ENCODE results near the gene AQP1.

Gene AQP1

GRCh38 chr7:30911561-30911969 lies at the start of gene AQP1:
Gene AQP1 (plus strand): TSS chr7:30911853. CDS start chr7:30911910, 57 bp downstream.
- DNase-seq, result no peak

- no peak for DNase-seq
These were observed 48.5 kb upstream of the AQP1 start for GRCh38 chr7:30862995-30863705.

- no peak for DNase-seq
These were observed 48.0 kb upstream of the AQP1 start for GRCh38 chr7:30863706-30864035.

- no peak for DNase-seq
These were observed 47.6 kb upstream of the AQP1 start for GRCh38 chr7:30864101-30864500.

GRCh38 chr7:30865076-30865475 lies 46.6 kb upstream of the AQP1 start:
- DNase-seq, result no peak

GRCh38 chr7:30865821-30866220 lies 45.8 kb upstream of the AQP1 start:
- DNase-seq, result no peak

GRCh38 chr7:30866939-30867338 lies 44.7 kb upstream of the AQP1 start:
- DNase-seq, result no peak

- DNase-seq, result no peak
These were observed 44.2 kb upstream of the AQP1 start for GRCh38 chr7:30867483-30867882.

GRCh38 chr7:30869794-30870611 lies 41.6 kb upstream of the AQP1 start:
- no peak for DNase-seq

GRCh38 chr7:30870821-30871518 lies 40.7 kb upstream of the AQP1 start:
- no peak for DNase-seq

GRCh38 chr7:30871655-30872054 lies 40.0 kb upstream of the AQP1 start:
- DNase-seq, result no peak

GRCh38 chr7:30873207-30873606 lies 38.4 kb upstream of the AQP1 start:
- no peak for DNase-seq

- DNase-seq, result no peak
These were observed 38.0 kb upstream of the AQP1 start for GRCh38 chr7:30873656-30874055.

GRCh38 chr7:30874656-30875302 lies 36.9 kb upstream of the AQP1 start:
- DNase-seq, result peak; percentile 2

GRCh38 chr7:30877015-30877769 lies 34.5 kb upstream of the AQP1 start:
- DNase-seq, result no peak

GRCh38 chr7:30877993-30878392 lies 33.7 kb upstream of the AQP1 start:
- no peak for DNase-seq

GRCh38 chr7:30879139-30880124 lies 32.2 kb upstream of the AQP1 start:
- no peak for DNase-seq

- DNase-seq, result no peak
These were observed 31.4 kb upstream of the AQP1 start for GRCh38 chr7:30880125-30880720.

- DNase-seq, result no peak
These were observed 30.7 kb upstream of the AQP1 start for GRCh38 chr7:30880941-30881340.

GRCh38 chr7:30881448-30881847 lies 30.2 kb upstream of the AQP1 start:
- DNase-seq, result no peak

GRCh38 chr7:30884881-30885280 lies 26.8 kb upstream of the AQP1 start:
- no peak for DNase-seq
